GM12878 (cell line): ENCODE measurements around the gene SLAMF8. TPM values are rescaled to one million over a fixed set of nuclear protein-coding genes. Genes with fewer than 3 reads are reported as not detected.

Source experiments
- ATAC-seq: fragments of 200-7000 bp; cut with Tn5 transposase; 3 replicates; pipeline ENCODE4 v1.9.1; 2020; ENCODE audit warnings: mild to moderate bottlenecking, moderate library complexity
- BruUV-seq: library from RNA; stranded (reverse); fragments of 400-500 nt; replicated peaks from 2 replicates; lab custom pipeline; 2021; lab: Mats Ljungman, UMichigan
- CTCF ChIA-PET: fragments of 300-600 bp; sonication (Branson Sonifier 250); formaldehyde crosslinking; extraction: SDS; loops from one replicate; lab custom pipeline; 2021; ENCODE audit warnings: inconsistent platforms; lab: Yijun Ruan, JAX
- POLR2A ChIA-PET: fragments of 350-600 bp; formaldehyde crosslinking; extraction: SDS; loops from one replicate; lab custom pipeline; 2021; ENCODE audit warnings: inconsistent platforms; lab: Charles Lee
- RAD21 ChIA-PET: fragments of 300-600 bp; sonication (Branson Sonifier 250); formaldehyde crosslinking; loops from one replicate; lab custom pipeline; 2023; ENCODE audit warnings: antibody characterized with exemption; ENCODE audit not compliant: unreplicated experiment; lab: Charles Lee
- SMC1A ChIA-PET: fragments of 300-600 bp; sonication (Branson Sonifier 250); formaldehyde crosslinking; loops from one replicate; lab custom pipeline; 2023; ENCODE audit not compliant: unreplicated experiment, uncharacterized antibody; lab: Charles Lee
- DNase-seq: peaks from one replicate; pipeline ENCODE4 v3.0.0-alpha.2; 2011; ENCODE audit warnings: low read depth, low spot score
- FAIRE-seq: peaks from 3 replicates; lab custom pipeline; 2011; peaks lifted over from hg19 to GRCh38; lab: Jason Lieb, UNC
- H2AFZ ChIP-seq: 2 replicates; pipeline ENCODE4 v1.6.0; 2011; ENCODE audit warnings: low read depth, low read length, control low read depth; ENCODE audit not compliant: control insufficient read depth
- H3K27ac ChIP-seq: 2 replicates; pipeline ENCODE4 v1.5.1; 2011; ENCODE audit warnings: control low read depth; ENCODE audit not compliant: control insufficient read depth, insufficient read depth
- H3K27me3 ChIP-seq, 2 experiments: replicated peaks in 1 of 2; 2 replicates each; pipeline versions ENCODE4 v1.6.0 to v1.6.1; 2011; ENCODE audit warnings: low read length in 1 of 2; ENCODE audit not compliant: control insufficient read depth in 2 of 2, insufficient read depth in 2 of 2
- H3K36me3 ChIP-seq, 2 experiments: 2 replicates each; pipeline ENCODE4 v1.5.1; 2011; ENCODE audit warnings: low read length in 1 of 2; ENCODE audit not compliant: control insufficient read depth in 2 of 2, insufficient read depth in 2 of 2
- H3K4me1 ChIP-seq: 2 replicates; pipeline ENCODE4 v1.6.1; 2011; ENCODE audit warnings: mild to moderate bottlenecking, low read length, moderate library complexity, mixed read lengths; ENCODE audit not compliant: control insufficient read depth, insufficient read depth
- H3K4me2 ChIP-seq: 2 replicates; pipeline ENCODE4 v1.6.0; 2011; ENCODE audit warnings: control low read depth; ENCODE audit not compliant: control insufficient read depth, insufficient read depth
- H3K4me3 ChIP-seq: fragments of 200-600 bp; sonication (generic); 2 replicates; pipeline ENCODE4 v1.5.1; 2016
- H3K79me2 ChIP-seq: 2 replicates; pipeline ENCODE4 v1.6.0; 2011; ENCODE audit warnings: low read length; ENCODE audit not compliant: control insufficient read depth, insufficient read depth
- H3K9ac ChIP-seq: 2 replicates; pipeline ENCODE4 v1.8.0; 2011; ENCODE audit warnings: low read length, control low read depth, mixed read lengths; ENCODE audit not compliant: control insufficient read depth, insufficient read depth
- H3K9me3 ChIP-seq: replicated peaks from 3 replicates; pipeline ENCODE4 v1.5.1; 2011; ENCODE audit warnings: mild to moderate bottlenecking, low read length; ENCODE audit not compliant: control insufficient read depth, insufficient read depth
- H4K20me1 ChIP-seq: 2 replicates; pipeline ENCODE4 v1.6.0; 2011; ENCODE audit not compliant: control insufficient read depth, insufficient read depth
- CHD2 ChIP-seq: IDR thresholded peaks from 2 replicates; pipeline ENCODE4 v1.6.1; 2011; ENCODE audit warnings: low read depth, low read length, improper control_type of control experiment, borderline replicate concordance
- IRF4 ChIP-seq: IDR thresholded peaks from 2 replicates; pipeline ENCODE4 v1.6.1; 2011; ENCODE audit warnings: low read depth, low read length
- JUNB ChIP-seq: IDR thresholded peaks from 2 replicates; pipeline ENCODE4 v1.6.1; 2016; ENCODE audit warnings: antibody characterized with exemption, mild to moderate bottlenecking
- LARP7 ChIP-seq: fragments of 450-650 bp; IDR thresholded peaks from 2 replicates; pipeline ENCODE4 v1.6.1; 2017; ENCODE audit warnings: mild to moderate bottlenecking
- MYC ChIP-seq: IDR thresholded peaks from 2 replicates; pipeline ENCODE4 v1.6.1; 2011; ENCODE audit warnings: mild to moderate bottlenecking, low read length, moderate library complexity, inconsistent platforms; ENCODE audit not compliant: insufficient read depth, insufficient replicate concordance, insufficient read length, severe bottlenecking
- SREBF2 ChIP-seq: IDR thresholded peaks from 2 replicates; pipeline ENCODE4 v1.6.1; 2012; ENCODE audit warnings: mild to moderate bottlenecking, low read length
- STAT1 ChIP-seq: fragments of 450-650 bp; conservative IDR thresholded peaks from 2 replicates; pipeline ENCODE4 v1.6.1; 2014; ENCODE audit warnings: antibody characterized with exemption, mild to moderate bottlenecking
- ZNF384 ChIP-seq: IDR thresholded peaks from 2 replicates; pipeline ENCODE4 v1.6.1; 2012; ENCODE audit warnings: low read depth, mild to moderate bottlenecking, low read length, improper control_type of control experiment, borderline replicate concordance
- WGBS: methylation state at CpG from one replicate; pipeline ENCODE4 v1.1.6; 2016; ENCODE audit warnings: low lambda C conversion rate; ENCODE audit not compliant: insufficient replicate concordance, insufficient coverage; ENCODE audit errors: missing lambda C conversion rate; 5-methylcytosine and 5-hydroxymethylcytosine counted together
- in situ Hi-C: fragments of 300-500 bp; cut with MboI; formaldehyde crosslinking; loops from 9 replicates; pipeline ENCODE4 v1.14.3; 2018; ENCODE audit warnings: mixed read lengths
- intact Hi-C: fragments of 100-400 bp; cut with micrococcal nuclease; formaldehyde crosslinking; loops from one replicate; pipeline ENCODE4 v1.14.2; 2022; ENCODE audit not compliant: unreplicated experiment
- polyA plus RNA-seq, 11 experiments: library from polyadenylated mRNA; depleted of rRNA in 4 of 11; unstranded in 6 of 11; stranded (reverse) in 5 of 11; fragments of >200 nt; fragmentation: Nextera tagmentation in 4 of 11; fragmentation: Illumina TruSeq in 1 of 11; extraction: Ambion mirVana in 4 of 11; extraction: Trizol in 1 of 11; gene quantifications; 1 replicate in 1 of 11; 2 replicates in 10 of 11; pipeline versions ENCODE4 v1.2.1 to v1.2.3, GENCODE V29; 2011 to 2016; ENCODE audit warnings: inconsistent platforms in 2 of 11, missing spikeins in 2 of 11, low read depth in 1 of 11
- total RNA-seq, 4 experiments: library from RNA; depleted of rRNA in 3 of 4; stranded (reverse); fragments of >200 nt in 3 of 4; fragmentation: Illumina TruSeq in 1 of 4; extraction: Trizol in 1 of 4; gene quantifications; 2 replicates each; pipeline versions ENCODE4 v1.2.1 to v1.2.3, GENCODE V29; 2013 to 2021
- TF ChIP-seq, protein P1 (sequence below): IDR thresholded peaks from 2 replicates; pipeline ENCODE4 v1.6.1; 2012; ENCODE audit warnings: low read length, inconsistent platforms

SLAMF8 gene
- total and polyA plus RNA-seq, 10 of the 15 experiments (the other 5 are each of a cell fraction or from before 2014, with no cell fraction given), result 0.04 to 0.69 (median 0.10) TPM; not detected in 3

DNA sequence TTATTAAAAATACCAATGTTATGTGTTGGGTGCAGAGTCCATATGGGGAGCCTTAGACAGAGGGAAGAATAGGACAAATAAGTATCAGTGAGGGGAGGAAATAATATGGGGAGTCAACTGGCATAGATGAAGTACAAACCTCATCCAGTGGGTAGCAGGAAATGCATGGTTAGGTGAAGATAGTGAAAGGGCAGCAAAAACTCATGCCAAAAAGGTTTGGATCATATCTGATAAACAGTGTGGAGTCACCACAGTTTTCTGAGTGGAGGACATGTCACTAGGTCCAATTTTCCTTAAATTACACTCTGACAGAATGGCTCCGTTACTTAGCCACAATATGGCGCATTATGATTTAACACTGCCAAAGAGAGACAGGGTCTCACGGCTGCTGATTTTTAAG, 35.6 kb upstream of the SLAMF8 start:
- Histone ChIP-seq H4K20me1 (no peaks in the 10 kb centered on the region), H2AFZ (no peak overlapping the region), H3K36me3 (no peaks in the 10 kb centered on the region), H3K79me2 (no peaks in the 10 kb centered on the region), H3K9ac (no peak overlapping the region), H3K4me3 (no peak overlapping the region), H3K4me2 (no peak overlapping the region), H3K27me3 (peaks cover 3 to 5% of the 10 kb centered on the region in 2 experiments; a peak in 2 of 4 replicates), H3K27ac (no peak overlapping the region)
- DNase-seq, result no peak
- 4% methylated on average over 3 of the region's 3 CpGs for WGBS
- intact Hi-C loops, result loop anchor here (10.0 kb wide), 1 partner anchor 576 kb away; no protein-coding TSS in a partner anchor
- no TSS peak for BruUV-seq
- FAIRE-seq, result no peak
- no peak for ATAC-seq
- CTCF ChIA-PET, result no interaction called here
- POLR2A ChIA-PET, result no interaction called here
- no peak for TF ChIP-seq IRF4
- TF ChIP-seq JUNB, result no peak
- no peak for TF ChIP-seq CHD2
- TF ChIP-seq MYC, result no peak
- no peak for TF ChIP-seq SREBF2
- TF ChIP-seq LARP7, result no peak
- TF ChIP-seq, protein P1, sequence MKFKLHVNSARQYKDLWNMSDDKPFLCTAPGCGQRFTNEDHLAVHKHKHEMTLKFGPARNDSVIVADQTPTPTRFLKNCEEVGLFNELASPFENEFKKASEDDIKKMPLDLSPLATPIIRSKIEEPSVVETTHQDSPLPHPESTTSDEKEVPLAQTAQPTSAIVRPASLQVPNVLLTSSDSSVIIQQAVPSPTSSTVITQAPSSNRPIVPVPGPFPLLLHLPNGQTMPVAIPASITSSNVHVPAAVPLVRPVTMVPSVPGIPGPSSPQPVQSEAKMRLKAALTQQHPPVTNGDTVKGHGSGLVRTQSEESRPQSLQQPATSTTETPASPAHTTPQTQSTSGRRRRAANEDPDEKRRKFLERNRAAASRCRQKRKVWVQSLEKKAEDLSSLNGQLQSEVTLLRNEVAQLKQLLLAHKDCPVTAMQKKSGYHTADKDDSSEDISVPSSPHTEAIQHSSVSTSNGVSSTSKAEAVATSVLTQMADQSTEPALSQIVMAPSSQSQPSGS, result no peak
- no peak for TF ChIP-seq ZNF384
- TF ChIP-seq STAT1, result no peak
- TF ChIP-seq, all 136 proteins: peak for 0
- ChIA-PET RAD21 (no interaction called here), SMC1A (no interaction called here)
- Histone ChIP-seq H3K4me1 (no peaks in the 10 kb centered on the region), H3K9me3 (no peaks in the 10 kb centered on the region)
- in situ Hi-C loops, result no loop called here
